Measurements from ENCODE around the gene TRPC4. TPM values are rescaled to one million over a fixed set of nuclear protein-coding genes. Genes with fewer than 3 reads are reported as not detected.

TRPC4 gene
- polyA plus RNA-seq, 3 donors = not detected

GRCh38 chr13:37618554-37618953 is 251.0 kb downstream of the TRPC4 start:
- H3K36me3 ChIP-seq (replicated peaks in 1 of 2; ENCODE audit: control insufficient read depth in 1 of 2, insufficient read depth in 2 of 2, low read length in 2 of 2) = no peaks in the 10 kb centered on the region
- no peaks in the 10 kb centered on the region for H3K27me3 ChIP-seq (ENCODE audit: control insufficient read depth in 2 of 2, insufficient read depth in 2 of 2, low read length in 2 of 2)
- Mint-ChIP-seq H3K36me3 (no peaks in the 10 kb centered on the region), H3K27me3 (ENCODE audit: low read depth in 3 of 3) (no peaks in the 10 kb centered on the region), H3K4me1 (no peaks in the 10 kb centered on the region), H3K4me3 (no peak overlapping the region), H3K9me3 (peaks cover 0 to 2% (median 0%) of the 10 kb centered on the region in 7 donors), H3K27ac (no peak overlapping the region)
- H2AFZ ChIP-seq (ENCODE audit: insufficient read depth, low read depth, low read length, poor library complexity, severe bottlenecking) = no peak overlapping the region
- intact Hi-C loops (cut with micrococcal nuclease) = no loop called here
- H3K9ac ChIP-seq (ENCODE audit: insufficient read depth, low read length, poor library complexity, severe bottlenecking) = no peak overlapping the region
- no peaks in the 10 kb centered on the region for H4K20me1 ChIP-seq (ENCODE audit: insufficient read depth, low read length)
- no peak for DNase-seq
- H3K4me1 ChIP-seq (ENCODE audit: control insufficient read depth in 1 of 2, insufficient read depth in 2 of 2, low read length in 2 of 2) = no peaks in the 10 kb centered on the region
- no peak overlapping the region for H3K4me3 ChIP-seq (replicated peaks in 1 of 3; ENCODE audit: low read depth in 2 of 3, low read length in 3 of 3)
- H3K9me3 ChIP-seq (replicated peaks in 1 of 2; ENCODE audit: control insufficient read depth in 1 of 2, insufficient read depth in 1 of 2, low read length in 2 of 2) = peaks cover 0 to 3% of the 10 kb centered on the region in 2 donors
- WGBS (ENCODE audit: insufficient coverage) = no CpG with 5 or more reads among the region's 2 CpGs
- H3K27ac ChIP-seq (ENCODE audit: low read depth in 1 of 2, low read length in 2 of 2) = no peak overlapping the region
- no peak overlapping the region for H3K4me2 ChIP-seq (replicated peaks; ENCODE audit: extremely low read depth, low read length, poor library complexity, severe bottlenecking)
- no peaks in the 10 kb centered on the region for H3K79me2 ChIP-seq (ENCODE audit: insufficient read depth, low read length)
- TF ChIP-seq CTCF (IDR thresholded peaks at IDR 0.05) = no peak

- Histone ChIP-seq H3K4me3 (replicated peaks in 1 of 3; ENCODE audit: low read depth in 2 of 3, low read length in 3 of 3) (no peak overlapping the region), H3K36me3 (replicated peaks in 1 of 2; ENCODE audit: control insufficient read depth in 1 of 2, insufficient read depth in 2 of 2, low read length in 2 of 2) (no peaks in the 10 kb centered on the region), H4K20me1 (ENCODE audit: insufficient read depth, low read length) (no peaks in the 10 kb centered on the region), H3K27ac (ENCODE audit: low read depth in 1 of 2, low read length in 2 of 2) (no peak overlapping the region), H3K4me2 (replicated peaks; ENCODE audit: extremely low read depth, low read length, poor library complexity, severe bottlenecking) (no peak overlapping the region), H2AFZ (ENCODE audit: insufficient read depth, low read depth, low read length, poor library complexity, severe bottlenecking) (no peak overlapping the region), H3K4me1 (ENCODE audit: control insufficient read depth in 1 of 2, insufficient read depth in 2 of 2, low read length in 2 of 2) (no peaks in the 10 kb centered on the region), H3K27me3 (ENCODE audit: control insufficient read depth in 2 of 2, insufficient read depth in 2 of 2, low read length in 2 of 2) (no peaks in the 10 kb centered on the region), H3K9ac (ENCODE audit: insufficient read depth, low read length, poor library complexity, severe bottlenecking) (no peak overlapping the region), H3K79me2 (ENCODE audit: insufficient read depth, low read length) (no peaks in the 10 kb centered on the region), H3K9me3 (replicated peaks in 1 of 2; ENCODE audit: control insufficient read depth in 1 of 2, insufficient read depth in 1 of 2, low read length in 2 of 2) (peaks cover 0 to 3% of the 10 kb centered on the region in 2 donors)
- DNase-seq = no peak
- peaks cover 0 to 2% (median 0%) of the 10 kb centered on the region in 7 donors for H3K9me3 Mint-ChIP-seq
- no peaks in the 10 kb centered on the region for H3K4me1 Mint-ChIP-seq
- WGBS (ENCODE audit: insufficient coverage) = 78% methylated on average over 1 of the region's 1 CpG
- no peaks in the 10 kb centered on the region for H3K27me3 Mint-ChIP-seq (ENCODE audit: low read depth in 3 of 3)
- intact Hi-C loops (cut with micrococcal nuclease) = no loop called here
- no peak for TF ChIP-seq CTCF (IDR thresholded peaks at IDR 0.05)
- no peak overlapping the region for H3K27ac Mint-ChIP-seq
- H3K4me3 Mint-ChIP-seq = no peak overlapping the region
- no peaks in the 10 kb centered on the region for H3K36me3 Mint-ChIP-seq
These were observed 252.4 kb downstream of the TRPC4 start for GRCh38 chr13:37617173-37617572.

Data from CD14-positive monocyte (primary cell).